Natural killer cell (primary cell): Measurements from ENCODE around the gene RASL11A. TPM values are rescaled to one million over a fixed set of nuclear protein-coding genes. Genes with fewer than 3 reads are reported as not detected.

Experiments used
- ATAC-seq, 3 donors: fragments of 150-1000 bp in 2 of 3; fragments of 200-7000 bp in 1 of 3; cut with Tn5 transposase; 1 replicate in 1 of 3; 2 replicates in 2 of 3; pipeline ENCODE4 v1.10.0; 2021; ENCODE audit warnings: mild to moderate bottlenecking in 2 of 3, moderate library complexity in 2 of 3
- DNase-seq, 2 donors: peaks; one replicate each; pipeline versions ENCODE4 v3.0.0 to v3.0.0-alpha.2; 2013 to 2021; ENCODE audit warnings: mixed read lengths in 1 of 2
- H3K27ac ChIP-seq: one replicate; pipeline ENCODE4 v1.5.1; 2013; ENCODE audit warnings: mild to moderate bottlenecking, low read length
- H3K27me3 ChIP-seq: one replicate; pipeline ENCODE4 v1.6.1; 2013; ENCODE audit warnings: low read length; ENCODE audit not compliant: control insufficient read depth, insufficient read depth
- H3K36me3 ChIP-seq: one replicate; pipeline ENCODE4 v1.6.1; 2013; ENCODE audit warnings: low read length; ENCODE audit not compliant: control insufficient read depth, insufficient read depth
- H3K4me1 ChIP-seq: one replicate; pipeline ENCODE4 v1.6.1; 2013; ENCODE audit warnings: low read length; ENCODE audit not compliant: control insufficient read depth, insufficient read depth
- H3K4me3 ChIP-seq: one replicate; pipeline ENCODE4 v1.5.1; 2013; ENCODE audit warnings: low read length
- H3K9me3 ChIP-seq: one replicate; pipeline ENCODE4 v1.6.1; 2013; ENCODE audit warnings: low read length; ENCODE audit not compliant: control insufficient read depth, insufficient read depth
- H3K27ac Mint-ChIP-seq, 2 donors: one replicate each; pipeline ENCODE4 v1.8.0; 2022; ENCODE audit warnings: mild to moderate bottlenecking in 2 of 2, mixed read lengths in 2 of 2, moderate library complexity in 1 of 2
- H3K27me3 Mint-ChIP-seq, 2 donors: one replicate each; pipeline ENCODE4 v1.8.0; 2022; ENCODE audit warnings: low read depth in 2 of 2, mixed read lengths in 2 of 2
- H3K36me3 Mint-ChIP-seq: one replicate; pipeline ENCODE4 v1.8.0; 2022; ENCODE audit warnings: mixed read lengths
- H3K4me1 Mint-ChIP-seq, 2 donors: one replicate each; pipeline ENCODE4 v1.8.0; 2022; ENCODE audit warnings: mixed read lengths in 2 of 2
- H3K4me3 Mint-ChIP-seq: one replicate; pipeline ENCODE4 v1.8.0; 2022; ENCODE audit warnings: mild to moderate bottlenecking, moderate library complexity, mixed read lengths
- H3K9me3 Mint-ChIP-seq, 2 donors: one replicate each; pipeline ENCODE4 v1.8.0; 2022; ENCODE audit warnings: mixed read lengths in 2 of 2
- CTCF ChIP-seq: fragments of 200-600 bp; IDR thresholded peaks from one replicate; pipeline ENCODE4 v1.8.0; 2022; ENCODE audit warnings: antibody characterized with exemption
- WGBS: methylation state at CpG from one replicate; pipeline ENCODE4 v1.1.7; 2013; ENCODE audit warnings: missing lambda C conversion rate; ENCODE audit not compliant: insufficient coverage; 5-methylcytosine and 5-hydroxymethylcytosine counted together
- intact Hi-C: fragments of 100-400 bp; cut with micrococcal nuclease; formaldehyde crosslinking; loops from one replicate; pipeline ENCODE4 v1.14.2; 2022
- total RNA-seq, 4 donors: library from RNA; stranded (reverse); fragments of 120-200 nt in 1 of 4; gene quantifications; one replicate each; pipeline versions ENCODE4 v1.2.3 to v1.2.4, GENCODE V29; 2013 to 2022

Gene RASL11A
- total RNA-seq, 3 donors from 2014 or later (not counting 1 experiment from before 2014, with no cell fraction given) = 0.70 to 2.0 (median 1.4) TPM

GRCh38 chr13:27258637-27259386 is 11.8 kb upstream of the RASL11A start:
- no peak for DNase-seq
- Mint-ChIP-seq H3K9me3 (no peaks in the 10 kb centered on the region), H3K27me3 (no peaks in the 10 kb centered on the region), H3K4me1 (peaks cover 28 to 31% of the 10 kb centered on the region in 2 donors), H3K4me3 (no peak overlapping the region), H3K27ac (peak overlapping the region; percentile 49 to 70), H3K36me3 (peaks cover 10% of the 10 kb centered on the region)
- ATAC-seq = no peak
- Histone ChIP-seq H3K4me3 (no peak overlapping the region), H3K9me3 (no peaks in the 10 kb centered on the region), H3K4me1 (peaks cover 4% of the 10 kb centered on the region), H3K36me3 (peaks cover 58% of the 10 kb centered on the region), H3K27ac (peak overlapping the region; percentile 24), H3K27me3 (no peaks in the 10 kb centered on the region)
- WGBS = 92% methylated on average over 5 of the region's 5 CpGs
- intact Hi-C loops = no loop called here
- no peak for TF ChIP-seq CTCF

- peak in 1 of 3 donors; percentile 42 for ATAC-seq
- DNase-seq = no peak
- Mint-ChIP-seq H3K27me3 (no peaks in the 10 kb centered on the region), H3K4me1 (peaks cover 24 to 25% of the 10 kb centered on the region in 2 donors), H3K36me3 (peaks cover 10% of the 10 kb centered on the region), H3K27ac (peak overlapping the region; percentile 49 to 70), H3K4me3 (no peak overlapping the region), H3K9me3 (no peaks in the 10 kb centered on the region)
- intact Hi-C loops = no loop called here
- Histone ChIP-seq H3K4me3 (no peak overlapping the region), H3K9me3 (no peaks in the 10 kb centered on the region), H3K27me3 (no peaks in the 10 kb centered on the region), H3K27ac (peak overlapping the region; percentile 24), H3K4me1 (no peaks in the 10 kb centered on the region), H3K36me3 (peaks cover 50% of the 10 kb centered on the region)
- TF ChIP-seq CTCF = no peak
- 62% methylated on average over 2 of the region's 2 CpGs for WGBS
These were observed 10.8 kb upstream of the RASL11A start for GRCh38 chr13:27259831-27260230.

GRCh38 chr13:27261396-27261795 is 9.2 kb upstream of the RASL11A start:
- no peaks in the 10 kb centered on the region for H3K9me3 ChIP-seq
- peaks cover 10% of the 10 kb centered on the region for H3K36me3 Mint-ChIP-seq
- H3K27me3 ChIP-seq = no peaks in the 10 kb centered on the region
- H3K4me3 ChIP-seq = no peak overlapping the region
- peak overlapping the region; percentile 49 to 70 for H3K27ac Mint-ChIP-seq
- H3K4me1 Mint-ChIP-seq = peaks cover 21 to 29% of the 10 kb centered on the region in 2 donors
- 55% methylated on average over 1 of the region's 5 CpGs for WGBS
- H3K27me3 Mint-ChIP-seq = no peaks in the 10 kb centered on the region
- no peak overlapping the region for H3K4me3 Mint-ChIP-seq
- H3K27ac ChIP-seq = no peak overlapping the region
- ATAC-seq (no peak), DNase-seq (no peak)
- H3K4me1 ChIP-seq = no peaks in the 10 kb centered on the region
- no peak for TF ChIP-seq CTCF
- H3K9me3 Mint-ChIP-seq = no peaks in the 10 kb centered on the region
- intact Hi-C loops = no loop called here
- peaks cover 35% of the 10 kb centered on the region for H3K36me3 ChIP-seq
